ENCODE results near the gene WNT10A.

The WNT10A gene

GRCh38 chr2:218858138-218858445, 22.6 kb upstream of the WNT10A start:
- no peak for DNase-seq

- DNase-seq: no peak
These were observed 21.7 kb upstream of the WNT10A start for GRCh38 chr2:218858671-218859555.

GRCh38 chr2:218859556-218859987, 21.1 kb upstream of the WNT10A start, which contains the start of gene WNT6:
TSS of gene WNT6 (plus strand) at chr2:218859805. CDS start at chr2:218860038, 233 bp downstream.
- DNase-seq: no peak

- DNase-seq: no peak
These were observed 20.4 kb upstream of the WNT10A start for GRCh38 chr2:218859988-218860831.

DNA sequence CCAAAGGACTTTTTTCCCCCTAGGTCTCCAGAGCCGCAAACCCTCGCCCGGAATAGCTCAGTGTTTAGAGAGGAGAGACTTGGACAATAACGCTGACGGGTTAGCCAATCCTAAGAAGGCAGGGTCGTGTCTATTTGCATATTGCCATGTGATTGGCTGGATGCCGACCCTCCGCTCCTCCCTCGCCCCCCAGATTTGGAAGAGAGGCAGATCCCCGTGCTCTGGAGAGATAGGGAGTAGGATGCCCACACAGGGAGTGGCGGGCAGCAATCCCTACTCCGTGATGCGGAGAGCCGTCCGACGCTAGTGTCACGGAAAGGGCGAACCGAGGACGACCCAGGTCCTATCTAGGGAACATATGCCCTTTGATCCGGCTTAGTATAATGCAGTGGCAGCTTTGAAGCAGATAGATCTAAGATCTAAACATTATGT, 19.7 kb upstream of the WNT10A start:
- DNase-seq: peak; percentile 43

DNA sequence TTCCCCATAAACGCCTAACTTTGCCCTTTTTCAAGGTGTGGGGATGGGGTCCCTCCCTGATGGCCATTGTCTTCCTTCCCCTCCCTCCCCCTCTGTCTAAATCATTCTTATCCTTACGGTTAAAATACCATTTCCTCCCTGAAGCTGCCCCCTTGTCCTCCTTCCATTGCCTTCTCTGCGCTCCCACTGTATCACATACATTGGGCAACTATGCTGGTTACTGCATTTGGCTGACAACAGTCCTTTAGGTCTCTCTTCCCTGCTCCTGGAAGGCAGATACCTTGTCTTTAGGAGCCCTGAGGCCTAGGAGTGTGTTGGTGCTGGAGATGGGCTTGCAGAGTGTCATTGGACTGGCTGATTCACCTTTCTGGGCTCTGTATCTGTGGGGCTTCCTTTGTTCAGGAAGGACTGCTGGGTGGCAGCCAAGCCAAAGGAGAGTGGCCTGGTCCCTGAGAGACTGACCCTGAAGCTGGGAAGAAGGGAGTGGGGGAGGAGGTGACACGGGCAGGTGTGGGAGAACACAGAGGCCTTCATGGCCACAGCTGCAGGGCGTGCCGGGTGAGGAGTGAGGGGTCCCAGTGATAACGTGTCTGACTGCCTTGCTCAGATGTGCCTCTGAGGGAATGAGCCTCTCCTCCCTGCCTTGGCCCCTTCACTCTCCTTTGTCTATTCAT, 18.9 kb upstream of the WNT10A start:
- peak; percentile 4 for DNase-seq

GRCh38 chr2:218863021-218863520, 17.6 kb upstream of the WNT10A start:
- no peak for DNase-seq

- no peak for DNase-seq
These were observed 15.3 kb upstream of the WNT10A start for GRCh38 chr2:218865396-218865795.

DNA sequence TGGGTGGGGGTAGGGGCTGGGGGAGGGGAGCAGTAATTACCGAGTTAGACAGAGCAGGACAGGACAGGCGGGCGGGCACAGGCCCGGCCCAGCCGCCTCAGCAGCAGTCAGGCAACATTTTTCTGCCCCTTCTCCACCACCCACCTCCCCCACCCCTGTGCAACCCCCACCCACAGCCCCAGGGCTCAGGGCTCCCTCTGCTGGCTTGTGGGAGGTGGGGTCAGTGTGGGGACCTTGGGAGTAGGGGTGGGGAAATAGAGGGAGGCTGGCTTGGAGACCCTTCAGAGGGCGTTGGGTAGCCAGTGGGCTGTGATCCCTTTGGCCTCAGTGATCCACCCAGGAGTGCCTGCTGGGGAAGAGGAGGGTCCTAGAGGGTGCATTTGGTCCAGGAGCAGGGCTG, 14.7 kb upstream of the WNT10A start:
- no peak for DNase-seq

GRCh38 chr2:218867900-218868299, 12.8 kb upstream of the WNT10A start:
- peak; percentile 28 for DNase-seq

DNA sequence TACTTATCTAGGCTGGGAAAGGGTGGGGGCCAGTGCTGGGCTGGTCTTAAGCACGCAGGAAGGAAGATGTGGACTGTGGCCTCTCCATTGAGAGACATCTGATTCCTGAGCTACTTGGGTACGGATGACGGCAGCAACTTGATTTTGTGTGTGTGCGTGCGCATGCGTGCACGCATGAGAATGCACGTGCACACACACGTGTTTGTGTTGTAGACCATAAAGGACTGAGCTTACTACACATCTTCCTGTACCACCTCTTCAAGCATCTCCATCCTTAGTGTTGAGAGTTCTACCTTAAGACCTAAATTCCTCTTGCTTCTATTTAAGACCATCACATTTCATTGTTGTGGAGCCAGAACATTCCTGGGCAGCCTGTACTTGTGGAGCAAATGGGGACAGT, 11.6 kb upstream of the WNT10A start:
- no peak for DNase-seq

- DNase-seq: peak; percentile 65
These were observed 9.7 kb upstream of the WNT10A start for GRCh38 chr2:218870984-218871344.

DNA sequence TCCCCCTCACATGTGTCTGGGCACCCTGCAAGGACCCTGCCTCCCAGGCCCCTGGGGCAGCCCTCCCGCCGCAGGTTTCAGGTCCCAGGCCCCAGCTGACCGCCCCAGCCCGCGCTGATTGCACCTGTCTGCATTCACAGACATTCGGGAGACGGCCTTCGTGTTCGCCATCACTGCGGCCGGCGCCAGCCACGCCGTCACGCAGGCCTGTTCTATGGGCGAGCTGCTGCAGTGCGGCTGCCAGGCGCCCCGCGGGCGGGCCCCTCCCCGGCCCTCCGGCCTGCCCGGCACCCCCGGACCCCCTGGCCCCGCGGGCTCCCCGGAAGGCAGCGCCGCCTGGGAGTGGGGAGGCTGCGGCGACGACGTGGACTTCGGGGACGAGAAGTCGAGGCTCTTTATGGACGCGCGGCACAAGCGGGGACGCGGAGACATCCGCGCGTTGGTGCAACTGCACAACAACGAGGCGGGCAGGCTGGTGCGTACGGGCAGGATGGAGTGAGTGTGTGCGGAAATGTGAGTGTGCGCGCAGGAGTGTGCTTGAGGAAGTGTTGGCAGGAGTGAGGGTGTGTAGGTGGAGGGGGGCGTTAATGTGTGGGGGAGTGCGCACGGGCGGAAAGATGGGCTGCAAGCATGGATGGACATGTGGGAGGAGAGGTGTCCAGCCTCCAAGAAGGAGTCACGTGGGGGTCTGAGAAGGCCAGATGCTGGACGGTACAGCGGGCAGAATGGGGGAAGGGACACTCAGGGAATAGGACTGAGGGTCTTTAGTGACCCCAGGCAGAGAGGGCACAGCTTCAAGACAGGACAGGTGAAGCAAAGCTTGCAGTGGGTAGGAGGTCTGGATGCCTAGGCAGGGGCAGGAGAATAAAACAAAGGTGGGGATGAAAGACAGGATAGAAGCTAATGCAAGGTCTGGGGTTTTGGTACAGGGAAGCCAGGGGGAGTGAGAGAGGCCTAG, 9.0 kb upstream of the WNT10A start:
- DNase-seq: peak; percentile 27

DNA sequence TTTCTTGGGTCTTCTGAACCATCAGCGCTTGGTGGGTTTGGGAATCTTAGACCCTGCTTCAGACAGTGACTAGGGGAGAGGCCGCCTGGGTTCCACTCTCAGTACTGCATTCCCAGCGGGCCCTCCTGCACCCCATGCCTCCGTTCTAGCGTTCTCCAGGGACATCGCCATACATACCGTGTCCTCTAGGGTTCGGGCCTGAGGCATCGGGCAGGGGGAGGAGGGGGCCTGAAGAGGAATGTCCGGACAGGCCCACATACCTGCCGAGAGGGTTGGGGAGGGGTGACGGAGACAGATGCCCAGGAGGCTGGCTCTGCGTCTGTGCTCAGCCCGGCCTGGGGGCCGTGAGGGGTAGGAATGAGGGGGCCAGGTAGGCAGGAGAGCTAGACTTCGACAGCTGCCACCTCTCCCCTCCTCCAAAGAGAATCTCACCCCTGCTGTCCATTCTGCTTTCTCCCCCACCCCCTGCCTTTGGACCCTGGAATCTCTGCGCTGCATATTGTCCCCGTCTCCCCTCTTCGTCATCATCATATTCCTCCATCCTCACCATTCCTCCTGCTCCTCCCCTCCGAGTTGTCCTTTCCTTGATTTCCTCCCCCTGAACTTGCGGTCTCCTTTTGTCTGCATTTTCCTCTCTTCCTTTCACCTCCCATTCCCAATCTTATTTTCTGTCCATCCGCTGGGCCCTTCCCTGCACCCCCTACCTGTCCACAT, 7.8 kb upstream of the WNT10A start:
- no peak for DNase-seq

- no peak for DNase-seq
These were observed 7.1 kb upstream of the WNT10A start for GRCh38 chr2:218873359-218874194.

- DNase-seq: no peak
These were observed 4.9 kb upstream of the WNT10A start for GRCh38 chr2:218875692-218876246.

- DNase-seq: peak; percentile 48
These were observed 4.0 kb upstream of the WNT10A start for GRCh38 chr2:218876562-218877219.

GRCh38 chr2:218877331-218877730, 3.3 kb upstream of the WNT10A start:
- DNase-seq: peak; percentile 31

- DNase-seq: no peak
These were observed 2.8 kb upstream of the WNT10A start for GRCh38 chr2:218877891-218878290.

All from MV-4-11 (cell line).